ENCODE measurements around the gene MAD2L2. TPM values are rescaled to one million over a fixed set of nuclear protein-coding genes. Genes with fewer than 3 reads are reported as not detected.

MAD2L2 gene
- total RNA-seq, 1 donor = 20.6 TPM

- H3K27ac ChIP-seq (ENCODE audit: low read depth, low read length) = no peak overlapping the region
- no peaks in the 10 kb centered on the region for H3K36me3 ChIP-seq (ENCODE audit: insufficient read depth, low read length)
- H3K4me1 ChIP-seq (ENCODE audit: insufficient read depth, low read length) = peaks cover 9% of the 10 kb centered on the region
- H4K20me1 ChIP-seq (ENCODE audit: insufficient read depth, low read length) = no peaks in the 10 kb centered on the region
- H3K27me3 ChIP-seq (ENCODE audit: insufficient read depth, low read length) = peaks cover 10% of the 10 kb centered on the region
- H3K4me3 ChIP-seq (ENCODE audit: insufficient read depth, low read length) = no peak overlapping the region
- H3K79me2 ChIP-seq (ENCODE audit: insufficient read depth, low read length) = no peaks in the 10 kb centered on the region
- DNase-seq (ENCODE audit: insufficient read length, low spot score, missing footprints) = peak; percentile 23
- no peak for TF ChIP-seq CTCF (IDR thresholded peaks at IDR 0.05; ENCODE audit: extremely low read depth, low read depth, low read length)
- H3K9me3 ChIP-seq (ENCODE audit: low read depth, low read length) = no peaks in the 10 kb centered on the region
- no peak overlapping the region for H3K4me2 ChIP-seq (ENCODE audit: insufficient read depth, low read length)
- no peak overlapping the region for H2AFZ ChIP-seq (ENCODE audit: low read length)
Observed at GRCh38 chr1:11728126-11728806, 47.3 kb upstream of the MAD2L2 start.

- Histone ChIP-seq H3K4me3 (ENCODE audit: insufficient read depth, low read length) (no peak overlapping the region), H4K20me1 (ENCODE audit: insufficient read depth, low read length) (no peaks in the 10 kb centered on the region), H2AFZ (ENCODE audit: low read length) (no peak overlapping the region), H3K27me3 (ENCODE audit: insufficient read depth, low read length) (peaks cover 12% of the 10 kb centered on the region), H3K4me2 (ENCODE audit: insufficient read depth, low read length) (no peak overlapping the region), H3K36me3 (ENCODE audit: insufficient read depth, low read length) (no peaks in the 10 kb centered on the region), H3K4me1 (ENCODE audit: insufficient read depth, low read length) (peaks cover 5% of the 10 kb centered on the region), H3K27ac (ENCODE audit: low read depth, low read length) (no peak overlapping the region), H3K79me2 (ENCODE audit: insufficient read depth, low read length) (no peaks in the 10 kb centered on the region), H3K9me3 (ENCODE audit: low read depth, low read length) (no peaks in the 10 kb centered on the region)
- TF ChIP-seq CTCF (IDR thresholded peaks at IDR 0.05; ENCODE audit: extremely low read depth, low read depth, low read length) = no peak
- DNase-seq (ENCODE audit: insufficient read length, low spot score, missing footprints) = peak; percentile 65
Observed at GRCh38 chr1:11727119-11727518, 46.2 kb upstream of the MAD2L2 start.

- Histone ChIP-seq H3K36me3 (ENCODE audit: insufficient read depth, low read length) (no peaks in the 10 kb centered on the region), H3K9me3 (ENCODE audit: low read depth, low read length) (no peaks in the 10 kb centered on the region), H3K4me2 (ENCODE audit: insufficient read depth, low read length) (no peak overlapping the region), H4K20me1 (ENCODE audit: insufficient read depth, low read length) (no peaks in the 10 kb centered on the region), H2AFZ (ENCODE audit: low read length) (no peak overlapping the region), H3K4me1 (ENCODE audit: insufficient read depth, low read length) (peaks cover 4% of the 10 kb centered on the region), H3K4me3 (ENCODE audit: insufficient read depth, low read length) (no peak overlapping the region), H3K27ac (ENCODE audit: low read depth, low read length) (no peak overlapping the region), H3K79me2 (ENCODE audit: insufficient read depth, low read length) (no peaks in the 10 kb centered on the region), H3K27me3 (ENCODE audit: insufficient read depth, low read length) (peaks cover 13% of the 10 kb centered on the region)
- DNase-seq (ENCODE audit: insufficient read length, low spot score, missing footprints) = peak; percentile 46
- no peak for TF ChIP-seq CTCF (IDR thresholded peaks at IDR 0.05; ENCODE audit: extremely low read depth, low read depth, low read length)
Observed at GRCh38 chr1:11725616-11726015, 44.7 kb upstream of the MAD2L2 start.

GRCh38 chr1:11722538-11722937 is 41.6 kb upstream of the MAD2L2 start:
- Histone ChIP-seq H3K27ac (ENCODE audit: low read depth, low read length) (no peak overlapping the region), H3K36me3 (ENCODE audit: insufficient read depth, low read length) (no peaks in the 10 kb centered on the region), H3K4me1 (ENCODE audit: insufficient read depth, low read length) (peaks cover 4% of the 10 kb centered on the region), H2AFZ (ENCODE audit: low read length) (no peak overlapping the region), H3K4me3 (ENCODE audit: insufficient read depth, low read length) (no peak overlapping the region), H4K20me1 (ENCODE audit: insufficient read depth, low read length) (no peaks in the 10 kb centered on the region), H3K4me2 (ENCODE audit: insufficient read depth, low read length) (no peak overlapping the region), H3K27me3 (ENCODE audit: insufficient read depth, low read length) (peaks cover 13% of the 10 kb centered on the region), H3K9me3 (ENCODE audit: low read depth, low read length) (no peaks in the 10 kb centered on the region), H3K79me2 (ENCODE audit: insufficient read depth, low read length) (no peaks in the 10 kb centered on the region)
- TF ChIP-seq CTCF (IDR thresholded peaks at IDR 0.05; ENCODE audit: extremely low read depth, low read depth, low read length) = no peak
- DNase-seq (ENCODE audit: insufficient read length, low spot score, missing footprints) = peak; percentile 35
